ENCODE measurements around the gene TMEM59L. TPM values are rescaled to one million over a fixed set of nuclear protein-coding genes. Genes with fewer than 3 reads are reported as not detected.
A peak's percentile ranks its signal among the peaks of the same experiment; 100 is the strongest.

TMEM59L gene
- total RNA-seq, 2 donors from 2014 or later = 1.9 to 3.3 TPM

DNA sequence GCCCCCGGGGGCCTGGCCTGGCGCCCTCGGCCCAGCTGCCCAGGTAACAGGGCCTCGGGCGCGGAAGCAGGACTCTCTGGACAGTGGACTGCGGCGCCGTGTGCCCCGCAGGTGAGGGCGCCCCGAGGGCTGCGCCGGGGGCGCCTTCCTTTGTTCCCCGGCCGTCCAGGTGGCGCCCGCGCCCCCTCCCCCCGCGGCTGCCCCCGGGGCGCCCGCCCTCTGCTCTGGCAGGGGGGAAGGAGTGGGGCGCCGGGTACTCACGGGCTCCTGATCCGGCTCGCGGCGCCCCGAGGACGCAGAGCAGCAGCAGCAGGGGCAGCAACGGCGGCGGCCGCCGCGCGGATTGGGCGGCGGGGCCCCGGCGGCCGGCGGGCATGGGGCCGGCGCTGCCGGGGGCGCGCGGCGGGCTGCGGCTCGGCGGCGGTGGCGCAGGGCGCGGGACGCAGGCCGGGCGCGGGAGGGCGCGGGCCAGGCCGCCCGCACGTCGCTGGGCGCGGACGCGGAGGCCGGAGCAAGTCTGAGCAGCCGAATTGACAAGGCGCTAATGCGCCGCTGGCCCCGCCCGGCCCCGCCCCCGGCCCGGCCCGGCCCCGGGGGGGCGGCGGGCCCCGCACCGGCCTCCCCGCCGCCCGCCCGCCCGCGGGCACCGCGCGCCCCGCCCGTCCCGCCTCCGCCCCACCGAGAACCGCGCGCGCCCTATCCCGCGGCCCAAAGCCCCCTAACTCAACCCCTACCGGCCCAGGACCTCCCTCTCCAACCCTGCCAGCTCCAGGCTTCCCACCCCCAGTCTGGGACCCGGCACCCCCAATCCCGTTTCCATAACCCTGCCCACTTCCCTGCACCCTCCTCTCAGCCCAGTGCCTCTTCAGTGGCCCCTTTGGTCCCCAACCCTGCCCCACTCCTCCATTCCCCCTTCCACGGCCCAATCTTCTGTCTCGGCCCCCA lies 6.1 kb upstream of the TMEM59L start, which contains the start of gene CRLF1:
CRLF1 (minus strand) TSS at position 519 of the 945 bp plus-strand sequence; CDS start at position 376, 143 bp downstream.
- DNase-seq (no peak), ATAC-seq (peak in 1 of 2 donors; percentile 3)
- intact Hi-C loops (cut with DNase I) = no loop called here

DNA sequence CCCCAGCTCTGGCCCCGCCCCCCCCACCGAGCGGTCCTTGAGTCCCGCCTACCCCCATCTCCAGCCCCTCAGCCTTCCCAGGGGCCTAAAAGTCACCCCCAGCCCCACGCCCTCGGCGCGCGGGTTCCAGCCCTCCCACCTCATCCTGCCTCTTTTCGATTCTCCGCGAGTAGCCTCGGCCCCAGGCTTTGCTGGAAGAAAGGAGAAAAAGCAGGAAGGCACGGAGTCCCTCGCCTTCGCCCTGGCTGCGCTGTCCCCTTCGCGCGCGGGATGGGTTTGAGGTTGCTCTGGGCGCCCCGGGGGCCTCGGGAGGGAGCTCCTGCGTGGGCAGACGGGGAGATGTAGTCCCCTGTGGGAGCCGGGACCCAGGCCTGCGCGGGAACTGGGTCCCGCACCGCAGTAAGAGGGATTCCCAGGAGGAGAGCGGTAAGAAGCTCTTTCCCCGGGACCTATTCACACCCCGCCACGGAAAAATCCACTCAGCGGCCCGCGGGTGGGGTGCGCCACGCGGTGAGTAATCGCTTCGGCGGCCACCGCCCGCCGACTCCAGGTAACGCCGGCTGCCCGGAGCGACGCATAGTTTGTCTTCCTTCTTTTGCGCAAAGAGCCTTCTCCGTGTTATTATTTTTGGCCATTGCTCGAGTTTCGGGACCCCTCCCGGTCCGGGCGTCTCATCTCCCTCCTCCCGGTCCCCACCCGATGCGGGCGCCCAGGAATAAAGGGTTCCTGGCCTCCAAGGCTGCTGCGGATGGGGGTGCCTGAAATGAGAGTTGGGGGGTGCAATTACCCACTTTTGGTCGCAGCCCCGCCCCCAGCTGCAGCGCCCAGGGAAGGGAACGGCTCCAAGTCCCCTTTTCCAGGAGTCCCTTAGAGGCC lies 5.2 kb upstream of the TMEM59L start:
- intact Hi-C loops (cut with DNase I) = no loop called here
- no peak for DNase-seq
- ATAC-seq = peak in 1 of 2 donors; percentile 5

DNA sequence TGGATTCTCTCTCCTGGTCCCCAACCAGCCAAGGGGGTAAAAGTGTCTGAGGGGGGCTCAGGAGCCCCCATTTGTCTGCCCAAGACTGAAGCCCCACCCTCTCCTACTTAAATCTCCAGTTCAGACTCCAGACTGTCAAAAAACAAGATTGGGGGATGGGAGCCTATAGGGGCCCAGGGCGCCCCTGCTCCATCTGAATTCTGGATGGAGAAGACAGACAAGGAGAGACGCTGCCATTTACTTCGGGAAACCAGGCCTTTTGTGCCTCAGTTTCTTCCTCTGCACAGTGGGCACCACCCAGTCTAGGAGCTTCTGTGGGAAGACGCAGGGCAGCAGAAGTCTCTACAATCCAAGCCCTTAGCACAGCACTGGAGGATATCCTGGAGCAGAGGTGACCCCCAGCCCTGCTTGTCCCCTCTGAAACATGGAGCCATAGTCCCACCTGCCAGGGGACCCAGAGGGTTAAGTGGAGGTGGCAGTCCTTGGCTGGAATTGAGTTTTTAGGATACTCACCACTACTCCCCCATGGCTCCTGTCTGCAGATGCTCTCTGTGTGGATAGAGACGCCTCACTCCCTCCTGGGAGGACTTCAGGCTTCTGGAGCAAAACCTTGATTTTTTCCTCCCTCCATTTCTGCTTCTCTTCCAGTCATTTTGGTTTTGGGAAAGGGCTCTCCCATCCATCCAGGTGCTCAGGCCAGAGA lies 4.4 kb upstream of the TMEM59L start:
- no peak for DNase-seq
- no peak for ATAC-seq
- intact Hi-C loops (cut with DNase I) = no loop called here

- ATAC-seq = no peak
- intact Hi-C loops (cut with DNase I) = no loop called here
Measured at GRCh38 chr19:18608805-18609716, 3.6 kb upstream of the TMEM59L start.

DNA sequence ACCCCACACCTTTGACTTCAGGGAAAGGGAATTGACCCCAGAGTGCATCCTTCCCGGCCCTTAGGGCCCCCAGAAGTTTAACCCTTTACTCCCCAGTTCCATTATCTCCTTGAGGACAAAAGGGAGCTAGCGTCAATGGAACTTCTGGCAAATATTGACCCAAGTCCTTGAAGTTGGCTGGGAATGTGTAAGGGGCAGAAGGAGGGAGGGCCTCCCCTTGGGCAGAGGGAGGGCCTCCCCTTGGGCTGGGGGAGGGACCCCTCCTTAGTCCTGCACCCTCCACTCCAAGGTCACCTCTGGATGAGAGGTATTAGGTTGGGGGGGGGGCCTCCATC lies 3.0 kb upstream of the TMEM59L start:
- DNase-seq (no peak), ATAC-seq (no peak)
- intact Hi-C loops (cut with DNase I) = no loop called here

More at GRCh38 chr19:18608805-18609716, 3.6 kb upstream of the TMEM59L start:
- no peak for DNase-seq

- intact Hi-C loops (cut with DNase I) = no loop called here
- no peak for DNase-seq
- no peak for ATAC-seq
Measured at GRCh38 chr19:18610245-18610555, 2.5 kb upstream of the TMEM59L start.

- DNase-seq (no peak), ATAC-seq (no peak)
- intact Hi-C loops (cut with DNase I) = no loop called here
Measured at GRCh38 chr19:18610556-18611326, 1.9 kb upstream of the TMEM59L start.

- no peak for DNase-seq
- no peak for ATAC-seq
- intact Hi-C loops (cut with DNase I) = no loop called here
Measured at GRCh38 chr19:18611327-18612050, 1.2 kb upstream of the TMEM59L start.

GRCh38 chr19:18612051-18612771 lies 459 bp upstream of the TMEM59L start:
- intact Hi-C loops (cut with DNase I) = no loop called here
- ATAC-seq (no peak), DNase-seq (no peak)

DNA sequence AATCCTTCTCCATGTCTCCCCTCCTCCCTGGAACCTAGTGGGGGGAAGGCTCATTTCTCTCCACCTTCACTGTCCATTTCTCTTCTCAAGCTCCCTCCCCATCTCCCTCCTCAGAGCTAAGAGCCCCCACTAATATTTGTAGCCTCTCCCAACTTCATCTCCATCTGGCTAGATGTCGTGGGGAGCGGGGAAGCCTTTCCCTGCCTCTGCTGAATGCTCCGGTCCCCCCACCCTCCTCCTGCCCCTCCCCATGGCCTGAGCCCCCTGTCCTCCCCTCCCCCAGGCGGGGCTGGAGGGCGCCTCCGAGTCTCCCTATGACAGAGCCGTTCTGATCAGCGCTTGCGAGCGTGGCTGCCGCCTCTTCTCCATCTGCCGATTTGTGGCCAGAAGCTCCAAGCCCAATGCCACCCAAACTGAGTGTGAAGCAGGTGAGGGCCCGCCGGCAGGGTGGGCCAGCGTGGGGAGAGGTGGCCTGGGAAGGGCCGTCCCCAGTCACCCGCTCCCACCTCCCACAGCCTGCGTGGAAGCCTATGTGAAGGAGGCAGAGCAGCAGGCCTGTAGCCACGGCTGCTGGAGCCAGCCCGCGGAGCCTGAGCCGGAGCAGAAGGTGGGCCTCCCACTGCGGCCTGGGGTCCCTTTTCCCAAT lies 1.0 kb downstream of the TMEM59L start:
- ATAC-seq = no peak
- intact Hi-C loops (cut with DNase I) = no loop called here
- no peak for DNase-seq

GRCh38 chr19:18616023-18616422 lies 3.4 kb downstream of the TMEM59L start:
- intact Hi-C loops (cut with DNase I) = no loop called here

GRCh38 chr19:18617562-18617961 lies 4.9 kb downstream of the TMEM59L start:
- no peak for DNase-seq
- intact Hi-C loops (cut with DNase I) = no loop called here
- ATAC-seq = no peak

More at GRCh38 chr19:18616023-18616422, 3.4 kb downstream of the TMEM59L start:
- no peak for ATAC-seq
- no peak for DNase-seq

DNA sequence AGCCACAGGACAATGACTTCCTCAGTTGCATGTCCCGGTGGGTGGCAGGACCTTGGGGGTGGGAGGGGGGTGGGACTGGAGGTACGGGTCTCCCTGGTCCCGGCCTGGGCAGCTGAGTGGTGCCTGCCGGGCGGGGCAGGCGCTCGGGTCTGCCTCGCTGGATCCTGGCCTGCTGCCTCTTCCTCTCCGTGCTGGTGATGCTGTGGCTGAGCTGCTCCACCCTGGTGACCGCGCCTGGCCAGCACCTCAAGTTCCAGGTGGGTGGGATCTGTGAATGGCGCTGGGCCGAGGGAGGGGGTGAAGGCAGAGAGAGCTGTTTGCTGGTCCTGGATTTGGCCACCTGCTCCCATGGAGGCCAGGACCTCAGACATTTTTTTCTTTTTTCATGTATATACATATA lies 5.6 kb downstream of the TMEM59L start:
- ATAC-seq = no peak
- DNase-seq = no peak
- intact Hi-C loops (cut with DNase I) = no loop called here

DNA sequence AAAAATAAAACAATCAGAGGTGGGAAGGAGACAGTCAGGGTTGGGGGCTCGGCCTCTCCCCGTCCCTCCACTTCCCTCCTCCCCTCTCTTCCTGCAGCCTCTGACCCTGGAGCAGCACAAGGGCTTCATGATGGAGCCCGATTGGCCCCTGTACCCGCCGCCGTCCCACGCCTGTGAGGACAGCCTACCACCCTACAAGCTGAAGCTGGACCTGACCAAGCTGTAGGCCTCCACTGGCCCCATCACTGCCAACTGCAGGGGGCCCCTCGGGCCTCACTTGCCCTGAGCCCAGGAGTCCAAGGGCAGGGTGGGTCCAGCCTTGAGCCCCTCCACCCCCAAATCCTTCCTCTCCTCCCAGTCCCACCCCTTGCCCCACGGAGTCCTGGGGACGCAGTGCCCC lies 7.6 kb downstream of the TMEM59L start:
- intact Hi-C loops (cut with DNase I) = no loop called here
- ATAC-seq (no peak), DNase-seq (no peak)

DNA sequence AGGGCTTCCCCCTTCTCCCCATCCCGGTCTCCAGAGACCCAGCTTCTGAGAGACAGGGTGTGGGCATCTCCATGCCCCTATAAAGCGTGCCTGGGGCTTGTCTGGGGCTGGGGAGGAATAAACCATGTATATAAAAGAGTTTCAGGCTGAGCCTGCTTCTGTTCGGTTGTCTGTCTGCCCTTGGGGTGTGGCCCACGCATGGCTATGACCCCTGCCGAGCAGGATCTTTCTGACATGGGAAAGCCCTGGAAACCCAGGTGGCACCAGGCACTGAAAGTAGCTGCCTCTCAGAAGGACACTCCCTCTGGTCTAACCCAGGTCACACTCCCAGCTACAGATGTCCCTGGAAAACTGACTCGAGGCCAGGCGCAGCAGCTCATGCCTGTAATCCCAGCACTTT lies 8.2 kb downstream of the TMEM59L start:
- intact Hi-C loops (cut with DNase I) = no loop called here
- DNase-seq = no peak
- ATAC-seq = no peak

DNA sequence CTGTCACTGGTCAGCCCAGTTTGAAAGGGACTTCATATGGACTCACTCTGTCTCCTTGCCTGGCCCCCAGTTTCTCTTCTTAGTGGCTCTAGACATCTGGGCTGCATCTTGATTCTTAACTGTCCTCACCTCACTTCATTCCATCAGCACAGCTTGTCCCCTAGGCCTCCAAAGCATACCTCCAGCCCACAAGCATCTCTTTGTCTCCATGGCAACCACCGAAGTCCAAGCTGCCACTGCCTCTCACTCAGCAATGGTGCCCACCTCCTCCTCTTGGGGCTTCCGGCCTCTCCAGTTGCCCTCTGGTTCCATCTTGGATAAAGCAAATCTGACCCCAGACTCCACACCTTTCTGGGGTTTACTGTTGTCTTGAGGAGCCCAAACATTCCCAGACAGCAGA lies 14.2 kb downstream of the TMEM59L start:
- DNase-seq (no peak), ATAC-seq (no peak)
- intact Hi-C loops (cut with DNase I) = no loop called here

Data from left cardiac atrium (tissue), 4 donors.